ENCODE data around the gene MRC2. TPM values are rescaled to one million over a fixed set of nuclear protein-coding genes. Genes with fewer than 3 reads are reported as not detected.
A peak's percentile ranks its signal among the peaks of the same experiment; 100 is the strongest.
"Not testable (repeated sequence)": the region's sequence is repeated elsewhere in the genome, so short reads cannot be mapped to it uniquely, and the experiment has no call there.

MRC2 gene, protein sequence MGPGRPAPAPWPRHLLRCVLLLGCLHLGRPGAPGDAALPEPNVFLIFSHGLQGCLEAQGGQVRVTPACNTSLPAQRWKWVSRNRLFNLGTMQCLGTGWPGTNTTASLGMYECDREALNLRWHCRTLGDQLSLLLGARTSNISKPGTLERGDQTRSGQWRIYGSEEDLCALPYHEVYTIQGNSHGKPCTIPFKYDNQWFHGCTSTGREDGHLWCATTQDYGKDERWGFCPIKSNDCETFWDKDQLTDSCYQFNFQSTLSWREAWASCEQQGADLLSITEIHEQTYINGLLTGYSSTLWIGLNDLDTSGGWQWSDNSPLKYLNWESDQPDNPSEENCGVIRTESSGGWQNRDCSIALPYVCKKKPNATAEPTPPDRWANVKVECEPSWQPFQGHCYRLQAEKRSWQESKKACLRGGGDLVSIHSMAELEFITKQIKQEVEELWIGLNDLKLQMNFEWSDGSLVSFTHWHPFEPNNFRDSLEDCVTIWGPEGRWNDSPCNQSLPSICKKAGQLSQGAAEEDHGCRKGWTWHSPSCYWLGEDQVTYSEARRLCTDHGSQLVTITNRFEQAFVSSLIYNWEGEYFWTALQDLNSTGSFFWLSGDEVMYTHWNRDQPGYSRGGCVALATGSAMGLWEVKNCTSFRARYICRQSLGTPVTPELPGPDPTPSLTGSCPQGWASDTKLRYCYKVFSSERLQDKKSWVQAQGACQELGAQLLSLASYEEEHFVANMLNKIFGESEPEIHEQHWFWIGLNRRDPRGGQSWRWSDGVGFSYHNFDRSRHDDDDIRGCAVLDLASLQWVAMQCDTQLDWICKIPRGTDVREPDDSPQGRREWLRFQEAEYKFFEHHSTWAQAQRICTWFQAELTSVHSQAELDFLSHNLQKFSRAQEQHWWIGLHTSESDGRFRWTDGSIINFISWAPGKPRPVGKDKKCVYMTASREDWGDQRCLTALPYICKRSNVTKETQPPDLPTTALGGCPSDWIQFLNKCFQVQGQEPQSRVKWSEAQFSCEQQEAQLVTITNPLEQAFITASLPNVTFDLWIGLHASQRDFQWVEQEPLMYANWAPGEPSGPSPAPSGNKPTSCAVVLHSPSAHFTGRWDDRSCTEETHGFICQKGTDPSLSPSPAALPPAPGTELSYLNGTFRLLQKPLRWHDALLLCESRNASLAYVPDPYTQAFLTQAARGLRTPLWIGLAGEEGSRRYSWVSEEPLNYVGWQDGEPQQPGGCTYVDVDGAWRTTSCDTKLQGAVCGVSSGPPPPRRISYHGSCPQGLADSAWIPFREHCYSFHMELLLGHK (N-terminal part only)
- 10 to 100 TPM; 57.5 to 60.6 TPM for total RNA-seq
- long read RNA-seq, full-length matches to known transcripts = 3 of 33 reads
- long read RNA-seq, partial matches to known transcripts = 29 of 33 reads
- long read RNA-seq, other reads (novel, unspliced or antisense) = 1 of 33 reads

DNA sequence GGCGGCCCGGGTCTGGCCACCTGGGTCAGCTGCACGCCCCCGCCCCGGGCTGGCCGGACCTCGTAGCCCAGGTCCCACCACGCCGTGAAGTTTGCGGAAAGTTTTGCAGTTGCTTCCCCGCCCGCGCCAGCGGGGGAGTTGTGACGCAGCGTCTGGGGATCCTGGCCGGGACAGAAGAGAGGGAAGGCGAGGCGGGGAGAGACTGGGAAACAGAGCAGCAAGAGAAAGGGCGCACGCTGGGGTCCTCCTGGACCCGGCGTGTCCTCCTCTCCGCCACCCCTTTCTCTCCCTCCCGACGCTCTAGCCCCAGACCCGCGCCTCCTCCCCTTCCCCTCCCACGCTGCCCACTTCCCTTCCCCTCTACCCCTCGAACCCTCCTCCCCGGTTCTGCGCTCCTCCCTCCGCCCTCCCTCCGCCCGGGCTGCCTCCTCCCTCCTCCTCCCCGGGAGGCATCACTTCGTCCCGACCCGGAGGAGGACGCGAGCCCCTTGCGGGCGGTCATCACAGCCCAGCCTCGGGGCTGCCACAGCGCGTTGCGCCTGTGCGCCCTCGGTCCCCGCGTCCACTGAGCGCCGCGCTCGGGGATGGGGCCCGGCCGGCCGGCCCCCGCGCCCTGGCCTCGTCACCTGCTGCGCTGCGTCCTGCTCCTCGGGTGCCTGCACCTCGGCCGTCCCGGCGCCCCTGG lies at the start of gene MRC2:
TSS of gene MRC2 (plus strand) at position 452 of the 685 bp plus-strand sequence. CDS start at position 585, 133 bp downstream.
- DNase-seq (peak; percentile 86), ATAC-seq (peak; percentile 62 to 65)
- intact Hi-C loops (cut with DNase I) = no loop called here

DNA sequence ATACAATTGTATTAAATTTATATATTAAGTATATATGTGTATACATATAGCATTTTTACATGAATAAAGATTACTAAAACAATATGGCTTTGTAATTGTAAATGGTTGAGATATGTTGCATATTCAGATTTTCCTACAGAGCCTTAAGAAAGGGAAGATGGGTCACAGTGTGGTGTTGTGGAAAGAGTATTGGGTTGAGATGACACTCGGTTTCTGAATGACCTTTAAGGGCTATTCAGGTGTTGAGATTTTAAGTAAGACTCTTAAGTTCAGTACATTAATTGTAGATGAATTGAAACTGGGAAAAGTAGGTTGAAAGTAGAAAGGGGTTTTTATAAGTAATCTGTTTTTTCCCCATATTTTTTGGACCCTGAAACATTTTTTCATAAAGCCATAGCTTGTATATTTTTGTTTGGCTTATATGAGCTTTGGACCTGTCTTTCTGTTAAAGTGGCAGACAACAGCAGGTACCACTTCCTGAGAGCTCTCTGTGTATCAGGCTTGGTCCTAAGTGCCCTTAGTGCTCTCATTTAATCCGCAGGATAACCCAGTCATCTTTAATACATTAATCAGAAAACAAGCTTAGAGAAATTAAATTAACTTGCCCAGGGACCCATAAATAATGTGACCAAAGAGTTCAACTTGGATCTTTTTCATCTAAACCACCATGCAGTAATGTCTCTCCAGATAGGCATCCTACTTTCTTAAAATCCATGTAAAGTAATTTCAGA lies 48.5 kb upstream of the MRC2 start:
- ATAC-seq (no peak), DNase-seq (no peak)
- intact Hi-C loops (cut with DNase I) = no loop called here

DNA sequence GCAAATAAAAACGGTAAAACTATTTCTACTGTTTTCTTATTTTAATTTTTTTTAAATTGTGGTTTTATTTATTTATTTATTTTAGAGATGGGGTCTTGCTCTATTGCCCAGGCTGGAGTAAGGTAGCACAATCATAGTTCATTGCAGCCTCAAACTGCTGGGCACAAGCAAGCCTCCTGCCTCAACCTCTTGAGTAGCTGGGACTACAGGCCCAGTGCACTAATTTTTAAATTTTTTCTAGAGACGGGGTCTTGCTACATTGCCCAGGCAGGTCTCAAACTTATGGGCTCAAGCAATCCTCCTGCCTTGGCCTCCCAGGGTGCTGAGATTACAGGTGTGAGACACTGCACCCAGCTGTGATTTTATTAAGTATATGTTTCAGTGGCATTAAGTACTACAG lies 46.5 kb upstream of the MRC2 start:
- ATAC-seq (no peak), DNase-seq (no peak)
- intact Hi-C loops (cut with DNase I) = no loop called here

DNA sequence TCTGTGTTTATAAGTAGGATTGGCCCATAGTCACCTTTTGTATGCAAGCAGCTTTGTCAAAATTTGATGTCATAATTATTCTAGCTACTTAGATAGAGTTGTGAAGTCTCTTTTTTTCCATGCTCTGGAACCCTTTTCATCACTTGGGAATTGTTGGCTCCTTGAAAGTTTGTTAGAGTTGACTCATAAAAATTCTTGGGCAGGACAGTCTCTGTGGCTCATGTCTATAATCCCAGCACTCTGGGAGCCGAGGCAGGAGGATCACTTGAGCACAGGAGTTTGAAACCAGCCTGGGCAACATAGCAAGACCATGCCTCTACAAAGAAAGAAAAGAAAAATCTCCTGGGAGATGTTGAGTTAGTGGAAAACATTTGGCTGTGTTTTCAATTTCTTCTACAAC lies 45.7 kb upstream of the MRC2 start:
- intact Hi-C loops (cut with DNase I) = no loop called here
- no peak for DNase-seq
- peak in 1 of 2 donors; percentile 41 for ATAC-seq

DNA sequence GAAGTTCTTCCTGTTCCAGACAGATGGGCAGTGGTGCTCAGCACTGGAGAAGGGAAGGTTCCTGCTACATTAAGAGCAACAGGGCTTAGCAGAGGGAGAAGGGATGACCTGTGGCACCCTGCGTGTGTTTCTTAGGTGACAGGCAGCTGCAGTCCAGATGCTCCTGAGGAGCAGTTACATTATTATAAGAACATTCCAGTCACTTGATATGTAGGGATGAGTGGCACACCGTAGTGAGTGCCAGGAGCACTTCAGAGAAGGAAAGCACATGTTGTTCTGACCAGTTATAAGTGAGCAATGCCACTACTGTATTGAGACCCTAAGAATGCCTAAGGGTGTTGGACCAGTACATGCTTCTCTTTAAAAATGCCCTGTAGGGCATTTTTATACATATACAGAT lies 39.9 kb upstream of the MRC2 start:
- peak; percentile 73 to 85 for ATAC-seq
- intact Hi-C loops (cut with DNase I) = no loop called here

DNA sequence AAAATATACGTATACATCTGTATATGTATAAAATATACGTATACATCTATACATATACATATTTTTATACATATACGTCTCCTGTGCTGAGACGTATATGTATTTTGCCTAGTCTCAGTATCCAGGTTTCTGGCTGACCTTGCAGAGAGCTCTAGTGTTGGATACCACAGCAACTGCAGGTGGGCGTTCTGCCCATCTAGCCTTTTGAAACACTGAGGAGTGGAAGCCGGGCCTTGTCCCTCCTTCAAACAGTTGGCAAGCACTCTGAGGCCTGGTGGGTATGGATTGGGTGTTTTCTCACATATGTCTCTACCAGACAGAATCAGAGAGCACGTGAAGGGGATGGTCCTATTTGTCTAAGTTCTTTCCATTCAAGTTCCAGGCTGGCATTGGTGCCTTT lies 39.4 kb upstream of the MRC2 start:
- DNase-seq (no peak), ATAC-seq (no peak)
- intact Hi-C loops (cut with DNase I) = no loop called here

More for the DNA sequence above, 39.9 kb upstream of the MRC2 start:
- no peak for DNase-seq

DNA sequence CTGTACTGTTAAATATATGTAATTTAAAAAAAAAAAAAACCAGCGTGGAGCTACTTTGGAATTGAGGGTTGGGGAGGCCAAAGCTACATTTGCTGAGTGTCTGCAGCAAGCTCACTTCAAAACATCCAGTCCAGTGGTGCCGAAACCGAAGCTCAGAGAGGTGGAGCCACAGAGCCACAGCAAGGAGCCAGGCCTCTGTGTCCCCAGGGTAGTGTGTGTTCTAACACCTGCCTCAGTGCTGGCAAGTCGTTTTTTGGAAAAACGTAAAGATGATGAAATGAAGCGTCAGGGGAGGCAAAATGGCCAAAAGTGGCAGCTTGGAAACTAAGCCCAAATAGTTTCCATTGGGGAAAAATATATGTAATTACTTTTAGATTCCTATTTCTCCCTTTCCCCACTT lies 36.1 kb upstream of the MRC2 start:
- intact Hi-C loops (cut with DNase I) = no loop called here
- ATAC-seq = no peak
- no peak for DNase-seq

DNA sequence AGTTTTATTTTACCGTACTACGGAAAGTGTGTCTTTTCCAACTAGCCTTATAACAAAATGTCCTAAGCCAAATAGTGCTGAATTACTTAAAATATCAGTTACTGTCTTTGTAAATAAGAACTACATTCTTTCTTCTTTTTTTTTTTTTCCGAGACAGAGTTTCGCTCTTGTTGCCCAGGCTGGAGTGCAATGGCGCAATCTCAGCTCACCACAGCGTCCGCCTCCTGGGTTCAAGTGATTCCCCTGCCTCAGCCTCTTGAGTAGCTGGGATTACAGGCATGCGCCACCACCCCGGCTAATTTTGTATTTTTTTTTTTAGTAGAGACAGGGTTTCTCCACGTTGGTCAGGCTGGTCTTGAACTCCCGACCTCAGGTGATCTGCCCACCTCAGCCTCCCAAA lies 35.6 kb upstream of the MRC2 start:
- intact Hi-C loops (cut with DNase I); ATAC-seq; DNase-seq: not testable (repeated sequence)

DNA sequence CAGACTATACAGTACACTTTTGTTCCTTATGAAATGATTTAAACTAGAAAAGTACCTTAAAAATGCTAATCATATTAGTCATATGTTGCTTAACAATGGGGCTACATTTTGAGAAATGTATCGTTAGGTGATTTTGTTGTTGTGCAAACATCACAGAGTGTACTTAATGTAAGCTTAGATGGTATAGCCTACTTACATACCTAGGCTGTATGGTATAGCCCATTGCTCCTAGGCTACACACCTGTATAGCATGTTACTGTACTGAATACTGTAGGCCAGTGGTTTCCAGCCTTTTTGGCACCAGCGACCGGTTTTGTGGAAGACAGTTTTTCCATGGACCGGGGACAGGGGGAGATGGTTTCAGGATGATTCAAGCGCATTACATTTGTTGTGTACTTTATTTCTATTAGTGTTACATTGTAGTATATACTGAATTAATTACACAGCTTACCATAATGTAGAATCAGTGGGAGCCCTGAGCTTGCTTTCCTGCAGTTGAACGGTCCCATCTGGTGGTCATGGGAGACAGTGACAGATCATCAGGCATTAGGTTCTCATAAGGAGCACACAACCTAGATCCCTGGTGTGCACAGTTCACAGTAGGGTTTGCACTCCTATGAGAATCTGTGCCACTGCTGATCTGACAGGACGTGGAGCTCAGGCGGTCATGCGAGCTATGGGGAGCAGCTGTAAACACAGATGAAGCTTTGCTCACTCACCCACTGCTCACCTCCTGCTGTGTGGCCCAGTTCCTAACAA lies 35.0 kb upstream of the MRC2 start:
- intact Hi-C loops (cut with DNase I) = no loop called here
- ATAC-seq (no peak), DNase-seq (no peak)

DNA sequence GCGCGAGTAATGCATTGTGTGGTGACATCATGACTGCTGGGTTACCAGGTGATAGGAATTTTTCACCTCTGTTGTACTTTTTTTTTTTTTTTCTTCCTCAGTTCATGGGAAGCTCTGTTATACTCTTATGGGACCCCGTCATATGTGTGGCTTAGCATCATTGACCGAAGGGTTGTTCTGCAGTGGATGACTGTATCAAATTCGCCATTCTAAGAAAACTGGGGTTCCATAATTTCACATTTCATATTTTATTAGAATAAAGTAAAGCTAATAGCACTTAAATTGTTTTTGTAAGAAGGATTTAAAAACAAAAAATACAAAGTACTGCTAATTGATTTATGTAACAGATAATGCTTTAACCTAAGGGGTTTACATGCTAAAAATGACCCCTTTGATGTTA lies 32.0 kb upstream of the MRC2 start:
- intact Hi-C loops (cut with DNase I) = no loop called here
- DNase-seq = no peak
- ATAC-seq = no peak

DNA sequence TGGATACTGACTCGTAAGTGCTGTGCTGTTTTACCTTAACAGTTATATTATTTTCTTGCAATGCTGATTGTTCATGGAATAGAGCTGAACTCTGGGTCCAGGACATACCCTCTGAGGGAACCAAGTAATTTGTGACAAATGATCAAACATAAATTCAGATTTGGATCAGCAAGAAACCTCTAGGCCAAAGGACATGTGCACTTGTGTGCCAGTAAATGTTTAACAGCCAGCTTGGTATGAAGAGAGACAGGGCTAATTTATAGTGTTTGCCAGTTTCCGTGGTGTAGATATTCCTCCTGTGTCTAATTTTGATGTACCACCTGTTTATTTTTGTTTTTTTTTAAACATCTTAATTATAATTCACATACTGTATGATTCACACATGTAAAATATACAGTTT lies 30.8 kb upstream of the MRC2 start:
- intact Hi-C loops (cut with DNase I) = no loop called here
- no peak for ATAC-seq

DNA sequence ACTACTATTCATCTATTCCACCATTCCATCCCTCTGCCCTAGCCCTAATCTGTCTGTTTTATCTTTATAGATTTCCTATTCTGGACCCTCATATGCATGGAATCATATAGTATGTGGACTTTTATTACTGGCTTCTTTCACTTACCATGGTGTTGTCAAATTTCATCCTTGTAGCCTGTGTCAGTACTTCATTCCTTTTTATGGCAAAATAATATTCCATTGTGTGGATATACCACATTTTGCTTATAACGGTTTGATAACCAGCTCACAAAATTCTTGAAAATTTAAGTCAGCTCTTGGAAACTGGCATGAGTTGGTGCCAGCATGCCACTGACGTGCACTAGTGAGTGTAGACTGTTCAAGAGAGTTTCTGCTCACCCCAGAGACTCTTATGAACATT lies 30.3 kb upstream of the MRC2 start:
- intact Hi-C loops (cut with DNase I) = no loop called here
- no peak for ATAC-seq
- no peak for DNase-seq

More for the DNA sequence above, 30.8 kb upstream of the MRC2 start:
- no peak for DNase-seq

DNA sequence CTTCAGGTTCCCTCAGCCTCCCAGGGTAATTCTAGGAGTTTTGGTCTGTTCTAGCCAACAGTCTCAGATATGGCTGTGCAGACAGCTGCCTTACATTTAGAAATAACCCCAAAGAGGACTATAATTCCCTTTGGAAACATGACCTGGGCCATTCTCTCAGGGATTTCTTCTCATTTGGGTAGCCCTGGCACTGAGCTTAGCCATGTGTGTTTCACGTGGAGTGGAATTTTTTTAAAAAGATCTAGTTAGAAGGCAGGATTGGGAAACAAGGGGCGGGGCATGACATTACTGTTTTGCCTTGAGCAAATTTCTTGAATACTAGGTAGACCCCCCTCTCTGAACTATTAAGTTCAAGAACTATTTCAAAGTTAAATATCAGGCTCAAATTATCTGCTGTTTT lies 29.6 kb upstream of the MRC2 start:
- DNase-seq (peak; percentile 42), ATAC-seq (peak; percentile 55 to 79)
- intact Hi-C loops (cut with DNase I) = no loop called here

DNA sequence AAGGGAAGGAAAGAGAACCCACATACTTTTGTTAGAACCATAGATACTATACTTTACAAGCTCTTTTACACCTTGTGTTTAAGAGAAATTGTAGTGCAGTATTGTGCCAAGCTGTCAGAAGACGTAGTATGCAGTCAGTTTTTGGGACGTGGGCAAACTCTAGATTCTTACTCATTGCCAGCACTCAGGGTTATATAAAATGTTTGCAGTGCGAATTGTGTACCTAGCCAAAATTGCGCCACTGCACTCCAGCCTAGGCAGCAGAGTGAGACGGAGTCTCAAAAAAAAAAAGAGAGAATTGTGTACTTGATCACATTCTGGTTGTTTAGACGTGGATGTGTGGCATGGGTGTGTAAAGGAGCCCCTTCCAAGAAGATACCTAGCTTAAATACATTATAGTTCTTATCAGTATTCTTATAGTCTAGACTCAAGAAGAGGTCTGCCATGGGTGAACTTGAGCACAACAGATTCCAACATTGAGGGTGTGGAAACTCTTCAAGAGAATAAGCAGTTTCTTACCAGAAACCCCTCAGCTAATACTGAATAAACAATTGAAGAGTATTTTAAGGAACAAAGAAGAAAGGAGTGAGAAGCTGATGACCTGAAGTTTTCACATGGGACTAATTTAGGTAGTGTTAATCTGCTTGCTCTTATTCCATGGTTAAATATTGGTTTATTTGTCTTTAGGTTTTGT lies 27.4 kb upstream of the MRC2 start:
- intact Hi-C loops (cut with DNase I) = no loop called here
- no peak for ATAC-seq
- no peak for DNase-seq

DNA sequence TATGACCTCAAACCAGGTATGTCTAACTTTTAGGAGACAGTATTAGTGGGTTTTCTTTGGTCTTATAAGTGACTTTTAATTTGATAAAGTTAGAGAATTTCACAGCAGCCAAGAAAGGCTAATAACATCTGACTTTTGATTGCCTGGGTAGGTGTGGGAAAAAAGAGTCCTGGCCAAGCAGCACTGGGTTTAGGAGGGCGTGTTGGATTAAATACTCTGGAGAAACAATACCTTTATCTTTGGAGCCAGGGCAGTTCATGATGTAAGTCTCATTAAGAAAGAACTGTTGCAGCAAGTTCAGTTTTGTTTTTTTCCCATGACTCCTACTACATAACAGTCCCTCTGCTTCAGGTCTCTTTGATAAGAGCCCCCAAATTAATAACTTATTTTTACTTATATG lies 26.7 kb upstream of the MRC2 start:
- DNase-seq (no peak), ATAC-seq (peak in 1 of 2 donors; percentile 55)
- intact Hi-C loops (cut with DNase I) = no loop called here

DNA sequence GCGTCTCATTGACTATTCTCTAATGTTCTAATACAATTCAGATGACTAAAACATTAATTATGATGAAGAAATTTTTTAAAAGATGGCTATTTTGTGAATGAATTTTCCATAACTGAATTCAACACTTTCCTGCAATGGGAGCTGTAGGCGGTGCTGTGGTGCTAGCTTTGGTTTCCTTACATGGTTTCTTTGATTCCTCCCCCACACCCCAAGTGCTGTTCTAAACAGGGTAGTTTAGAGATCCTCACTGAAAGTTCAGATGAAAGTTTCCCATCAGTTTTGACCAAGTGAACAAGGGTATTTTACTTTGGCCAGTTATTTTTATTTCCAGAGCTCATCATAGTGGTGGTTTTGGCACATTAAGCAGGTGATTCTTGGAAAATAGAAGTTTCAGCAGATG lies 26.0 kb upstream of the MRC2 start:
- ATAC-seq (peak in 1 of 2 donors; percentile 74), DNase-seq (no peak)
- intact Hi-C loops (cut with DNase I) = no loop called here

DNA sequence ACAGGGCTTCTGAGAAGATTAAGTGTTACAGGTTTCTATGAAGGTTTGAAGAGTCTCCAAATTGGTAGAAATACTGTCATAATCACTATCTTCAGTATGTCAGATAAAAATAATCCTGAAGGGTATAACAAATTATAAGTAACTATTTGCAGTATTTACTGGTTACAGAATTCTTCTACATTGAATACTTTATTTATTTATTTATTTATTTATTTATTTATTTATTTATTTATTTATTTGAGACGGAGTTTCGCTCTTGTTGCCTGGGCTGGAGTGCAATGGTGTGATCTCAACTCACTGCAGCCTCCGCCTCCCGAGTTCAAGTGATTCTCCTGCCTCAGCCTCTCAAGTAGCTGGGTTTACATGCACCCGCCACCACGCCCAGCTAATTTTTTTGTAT lies 23.7 kb upstream of the MRC2 start:
- intact Hi-C loops (cut with DNase I); ATAC-seq: not testable (repeated sequence)

More for the DNA sequence above, 23.7 kb upstream of the MRC2 start:
- DNase-seq = not testable (repeated sequence)

All from left cardiac atrium (tissue), 4 donors.